Panc1 (cell line): ENCODE measurements around the gene CHST10. TPM values are rescaled to one million over a fixed set of nuclear protein-coding genes. Genes with fewer than 3 reads are reported as not detected.

Experiments used
- ATAC-seq: fragments of 200-7000 bp; cut with Tn5 transposase; 2 replicates; pipeline ENCODE4 v1.9.1; 2020; ENCODE audit warnings: mild to moderate bottlenecking, moderate library complexity
- BruUV-seq: library from RNA; stranded (reverse); fragments of 400-500 nt; replicated peaks from 2 replicates; lab custom pipeline; 2021; lab: Mats Ljungman, UMichigan
- CTCF ChIA-PET: fragments of 300-600 bp; sonication (Branson Sonifier 250); formaldehyde crosslinking; loops from one replicate; lab custom pipeline; 2022; ENCODE audit warnings: antibody characterized with exemption; lab: Charles Lee
- POLR2A ChIA-PET: fragments of 300-600 bp; sonication (Branson Sonifier 250); formaldehyde crosslinking; loops from one replicate; lab custom pipeline; 2022; ENCODE audit warnings: antibody characterized with exemption; lab: Charles Lee
- DNase-seq: peaks from one replicate; pipeline ENCODE4 v3.0.0-alpha.2; 2010; ENCODE audit warnings: low read depth, low spot score
- H3K27ac ChIP-seq: 2 replicates; pipeline ENCODE4 v1.5.1; 2011; ENCODE audit warnings: mild to moderate bottlenecking, low read length, inconsistent platforms
- H3K27me3 ChIP-seq: fragments of 200-500 bp; sonication (Bioruptor generic); 2 replicates; pipeline ENCODE4 v1.6.0; 2014; ENCODE audit warnings: low read length, inconsistent platforms; ENCODE audit not compliant: control insufficient read depth, insufficient read depth
- H3K36me3 ChIP-seq: fragments of 200-500 bp; sonication (Bioruptor generic); 2 replicates; pipeline ENCODE4 v1.5.1; 2014; ENCODE audit warnings: inconsistent platforms, mild to moderate bottlenecking, low read length, moderate library complexity; ENCODE audit not compliant: control insufficient read depth, insufficient read depth
- H3K4me1 ChIP-seq: 2 replicates; pipeline ENCODE4 v1.5.1; 2011; ENCODE audit warnings: inconsistent platforms, mild to moderate bottlenecking, low read length, moderate library complexity; ENCODE audit not compliant: control insufficient read depth, insufficient read depth
- H3K4me3 ChIP-seq, 2 experiments: 2 replicates each; pipeline ENCODE4 v1.5.1; 2011 to 2012; ENCODE audit warnings: low read depth in 2 of 2, low read length in 2 of 2, mild to moderate bottlenecking in 2 of 2, inconsistent platforms in 1 of 2, moderate library complexity in 1 of 2
- H3K9me3 ChIP-seq: fragments of 200-500 bp; sonication (Bioruptor generic); 2 replicates; pipeline ENCODE4 v1.5.1; 2014; ENCODE audit warnings: low read depth, mild to moderate bottlenecking, inconsistent platforms, low read length, moderate library complexity; ENCODE audit not compliant: control insufficient read depth, insufficient read depth
- POLR2AphosphoS5 ChIP-seq: IDR thresholded peaks from 2 replicates; pipeline ENCODE4 v1.6.1; 2012; ENCODE audit warnings: mild to moderate bottlenecking, low read depth, low read length, moderate library complexity
- SIN3A ChIP-seq: IDR thresholded peaks from 2 replicates; pipeline ENCODE4 v1.6.1; 2012; ENCODE audit warnings: low read depth, mild to moderate bottlenecking, low read length, moderate library complexity, borderline replicate concordance; ENCODE audit not compliant: insufficient read depth
- TCF7L2 ChIP-seq: IDR thresholded peaks from 2 replicates; pipeline ENCODE4 v1.6.1; 2011; ENCODE audit warnings: mild to moderate bottlenecking, low read depth, low read length, inconsistent platforms
- in situ Hi-C: cut with HindIII; loops from 2 replicates; pipeline ENCODE4 v1.10.0; 2016; ENCODE audit warnings: low sequenced_read_pairs, low pct_unique_long_range_greater_than_20kb
- intact Hi-C: fragments of 100-400 bp; cut with micrococcal nuclease; formaldehyde crosslinking; loops from one replicate; pipeline ENCODE4 v1.10.0; 2022; ENCODE audit not compliant: unreplicated experiment
- total RNA-seq: library from RNA; stranded (reverse); gene quantifications from one replicate; pipeline ENCODE4 v1.2.1, GENCODE V29; 2021; ENCODE audit not compliant: unreplicated experiment
- TF ChIP-seq, protein P1 (sequence below): fragments of 450-650 bp; IDR thresholded peaks from 2 replicates; pipeline ENCODE4 v1.5.1; 2017; ENCODE audit warnings: mild to moderate bottlenecking
- TF ChIP-seq, protein P2 (sequence below), 2 experiments: IDR thresholded peaks; 2 replicates each; pipeline ENCODE4 v1.6.1; 2011 to 2012; ENCODE audit warnings: low read depth in 2 of 2, control low read depth in 1 of 2, low read length in 1 of 2, mild to moderate bottlenecking in 1 of 2, moderate library complexity in 1 of 2; ENCODE audit not compliant: insufficient read depth in 1 of 2

The CHST10 gene
- total RNA-seq, 1 experiment from 2014 or later, result 22.0 TPM

GRCh38 chr2:100390001-100390940, 27.2 kb downstream of the CHST10 start:
- no peaks in the 10 kb centered on the region for H3K27me3 ChIP-seq
- no peaks in the 10 kb centered on the region for H3K9me3 ChIP-seq
- no peaks in the 10 kb centered on the region for H3K36me3 ChIP-seq
- no peaks in the 10 kb centered on the region for H3K4me1 ChIP-seq
- CTCF ChIA-PET, result no interaction called here
- in situ Hi-C loops, result no loop called here
- no peak overlapping the region for H3K27ac ChIP-seq
- DNase-seq (no peak), ATAC-seq (no peak)
- TF ChIP-seq TCF7L2, result no peak
- TF ChIP-seq, protein P1, sequence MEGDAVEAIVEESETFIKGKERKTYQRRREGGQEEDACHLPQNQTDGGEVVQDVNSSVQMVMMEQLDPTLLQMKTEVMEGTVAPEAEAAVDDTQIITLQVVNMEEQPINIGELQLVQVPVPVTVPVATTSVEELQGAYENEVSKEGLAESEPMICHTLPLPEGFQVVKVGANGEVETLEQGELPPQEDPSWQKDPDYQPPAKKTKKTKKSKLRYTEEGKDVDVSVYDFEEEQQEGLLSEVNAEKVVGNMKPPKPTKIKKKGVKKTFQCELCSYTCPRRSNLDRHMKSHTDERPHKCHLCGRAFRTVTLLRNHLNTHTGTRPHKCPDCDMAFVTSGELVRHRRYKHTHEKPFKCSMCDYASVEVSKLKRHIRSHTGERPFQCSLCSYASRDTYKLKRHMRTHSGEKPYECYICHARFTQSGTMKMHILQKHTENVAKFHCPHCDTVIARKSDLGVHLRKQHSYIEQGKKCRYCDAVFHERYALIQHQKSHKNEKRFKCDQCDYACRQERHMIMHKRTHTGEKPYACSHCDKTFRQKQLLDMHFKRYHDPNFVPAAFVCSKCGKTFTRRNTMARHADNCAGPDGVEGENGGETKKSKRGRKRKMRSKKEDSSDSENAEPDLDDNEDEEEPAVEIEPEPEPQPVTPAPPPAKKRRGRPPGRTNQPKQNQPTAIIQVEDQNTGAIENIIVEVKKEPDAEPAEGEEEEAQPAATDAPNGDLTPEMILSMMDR, result no peak
- no peak for TF ChIP-seq SIN3A
- TF ChIP-seq, protein P2, sequence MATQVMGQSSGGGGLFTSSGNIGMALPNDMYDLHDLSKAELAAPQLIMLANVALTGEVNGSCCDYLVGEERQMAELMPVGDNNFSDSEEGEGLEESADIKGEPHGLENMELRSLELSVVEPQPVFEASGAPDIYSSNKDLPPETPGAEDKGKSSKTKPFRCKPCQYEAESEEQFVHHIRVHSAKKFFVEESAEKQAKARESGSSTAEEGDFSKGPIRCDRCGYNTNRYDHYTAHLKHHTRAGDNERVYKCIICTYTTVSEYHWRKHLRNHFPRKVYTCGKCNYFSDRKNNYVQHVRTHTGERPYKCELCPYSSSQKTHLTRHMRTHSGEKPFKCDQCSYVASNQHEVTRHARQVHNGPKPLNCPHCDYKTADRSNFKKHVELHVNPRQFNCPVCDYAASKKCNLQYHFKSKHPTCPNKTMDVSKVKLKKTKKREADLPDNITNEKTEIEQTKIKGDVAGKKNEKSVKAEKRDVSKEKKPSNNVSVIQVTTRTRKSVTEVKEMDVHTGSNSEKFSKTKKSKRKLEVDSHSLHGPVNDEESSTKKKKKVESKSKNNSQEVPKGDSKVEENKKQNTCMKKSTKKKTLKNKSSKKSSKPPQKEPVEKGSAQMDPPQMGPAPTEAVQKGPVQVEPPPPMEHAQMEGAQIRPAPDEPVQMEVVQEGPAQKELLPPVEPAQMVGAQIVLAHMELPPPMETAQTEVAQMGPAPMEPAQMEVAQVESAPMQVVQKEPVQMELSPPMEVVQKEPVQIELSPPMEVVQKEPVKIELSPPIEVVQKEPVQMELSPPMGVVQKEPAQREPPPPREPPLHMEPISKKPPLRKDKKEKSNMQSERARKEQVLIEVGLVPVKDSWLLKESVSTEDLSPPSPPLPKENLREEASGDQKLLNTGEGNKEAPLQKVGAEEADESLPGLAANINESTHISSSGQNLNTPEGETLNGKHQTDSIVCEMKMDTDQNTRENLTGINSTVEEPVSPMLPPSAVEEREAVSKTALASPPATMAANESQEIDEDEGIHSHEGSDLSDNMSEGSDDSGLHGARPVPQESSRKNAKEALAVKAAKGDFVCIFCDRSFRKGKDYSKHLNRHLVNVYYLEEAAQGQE (IDR thresholded peaks at IDR 0.05; ENCODE audit: insufficient read depth in 1 of 2, low read depth in 2 of 2, low read length in 1 of 2), result no peak
- TF ChIP-seq POLR2AphosphoS5, result no peak
- POLR2A ChIA-PET, result no interaction called here
- no TSS peak for BruUV-seq
- intact Hi-C loops, result no loop called here
- no peak overlapping the region for H3K4me3 ChIP-seq

GRCh38 chr2:100388703-100389102, 28.8 kb downstream of the CHST10 start:
- in situ Hi-C loops (no loop called here), intact Hi-C loops (no loop called here)
- TF ChIP-seq, protein P1, result no peak
- no peak for TF ChIP-seq TCF7L2
- TF ChIP-seq, protein P2 (IDR thresholded peaks at IDR 0.05; ENCODE audit: insufficient read depth in 1 of 2, low read depth in 2 of 2, low read length in 1 of 2), result no peak
- no peak for TF ChIP-seq POLR2AphosphoS5
- TF ChIP-seq SIN3A, result no peak
- no peak overlapping the region for H3K27ac ChIP-seq
- CTCF ChIA-PET, result interaction anchor here (0.6 kb wide), 1 partner anchor 66 kb away, joined by 3 read pairs; no protein-coding TSS in a partner anchor
- no peak for ATAC-seq
- no peaks in the 10 kb centered on the region for H3K9me3 ChIP-seq
- H3K36me3 ChIP-seq, result no peaks in the 10 kb centered on the region
- H3K4me3 ChIP-seq, result no peak overlapping the region
- POLR2A ChIA-PET, result no interaction called here
- no peak for DNase-seq
- H3K27me3 ChIP-seq, result no peaks in the 10 kb centered on the region
- no peaks in the 10 kb centered on the region for H3K4me1 ChIP-seq
- no TSS peak for BruUV-seq
